ENCODE results near the gene KDM4E. TPM values are rescaled to one million over a fixed set of nuclear protein-coding genes. Genes with fewer than 3 reads are reported as not detected.

KDM4E gene
- total RNA-seq, 2 donors from 2014 or later = not detected

DNA sequence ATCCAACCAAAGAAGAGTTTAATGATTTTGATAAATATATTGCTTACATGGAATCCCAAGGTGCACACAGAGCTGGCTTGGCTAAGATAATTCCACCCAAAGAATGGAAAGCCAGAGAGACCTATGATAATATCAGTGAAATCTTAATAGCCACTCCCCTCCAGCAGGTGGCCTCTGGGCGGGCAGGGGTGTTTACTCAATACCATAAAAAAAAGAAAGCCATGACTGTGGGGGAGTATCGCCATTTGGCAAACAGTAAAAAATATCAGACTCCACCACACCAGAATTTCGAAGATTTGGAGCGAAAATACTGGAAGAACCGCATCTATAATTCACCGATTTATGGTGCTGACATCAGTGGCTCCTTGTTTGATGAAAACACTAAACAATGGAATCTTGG, 27.6 kb upstream of the KDM4E start:
- no peaks in the 10 kb centered on the region for H3K9me3 ChIP-seq
- no peaks in the 10 kb centered on the region for H3K36me3 ChIP-seq
- H3K27ac ChIP-seq = no peak overlapping the region
- no peak overlapping the region for H3K9ac ChIP-seq (ENCODE audit: low read depth in 2 of 2, low read length in 2 of 2)
- no peak for DNase-seq
- no peaks in the 10 kb centered on the region for H3K4me1 ChIP-seq
- no peak overlapping the region for H3K4me3 ChIP-seq
- intact Hi-C loops (cut with DNase I) = no loop called here
- TF ChIP-seq, protein P1, sequence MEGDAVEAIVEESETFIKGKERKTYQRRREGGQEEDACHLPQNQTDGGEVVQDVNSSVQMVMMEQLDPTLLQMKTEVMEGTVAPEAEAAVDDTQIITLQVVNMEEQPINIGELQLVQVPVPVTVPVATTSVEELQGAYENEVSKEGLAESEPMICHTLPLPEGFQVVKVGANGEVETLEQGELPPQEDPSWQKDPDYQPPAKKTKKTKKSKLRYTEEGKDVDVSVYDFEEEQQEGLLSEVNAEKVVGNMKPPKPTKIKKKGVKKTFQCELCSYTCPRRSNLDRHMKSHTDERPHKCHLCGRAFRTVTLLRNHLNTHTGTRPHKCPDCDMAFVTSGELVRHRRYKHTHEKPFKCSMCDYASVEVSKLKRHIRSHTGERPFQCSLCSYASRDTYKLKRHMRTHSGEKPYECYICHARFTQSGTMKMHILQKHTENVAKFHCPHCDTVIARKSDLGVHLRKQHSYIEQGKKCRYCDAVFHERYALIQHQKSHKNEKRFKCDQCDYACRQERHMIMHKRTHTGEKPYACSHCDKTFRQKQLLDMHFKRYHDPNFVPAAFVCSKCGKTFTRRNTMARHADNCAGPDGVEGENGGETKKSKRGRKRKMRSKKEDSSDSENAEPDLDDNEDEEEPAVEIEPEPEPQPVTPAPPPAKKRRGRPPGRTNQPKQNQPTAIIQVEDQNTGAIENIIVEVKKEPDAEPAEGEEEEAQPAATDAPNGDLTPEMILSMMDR (IDR thresholded peaks at IDR 0.05) = no peak
- H3K27me3 ChIP-seq = no peaks in the 10 kb centered on the region

DNA sequence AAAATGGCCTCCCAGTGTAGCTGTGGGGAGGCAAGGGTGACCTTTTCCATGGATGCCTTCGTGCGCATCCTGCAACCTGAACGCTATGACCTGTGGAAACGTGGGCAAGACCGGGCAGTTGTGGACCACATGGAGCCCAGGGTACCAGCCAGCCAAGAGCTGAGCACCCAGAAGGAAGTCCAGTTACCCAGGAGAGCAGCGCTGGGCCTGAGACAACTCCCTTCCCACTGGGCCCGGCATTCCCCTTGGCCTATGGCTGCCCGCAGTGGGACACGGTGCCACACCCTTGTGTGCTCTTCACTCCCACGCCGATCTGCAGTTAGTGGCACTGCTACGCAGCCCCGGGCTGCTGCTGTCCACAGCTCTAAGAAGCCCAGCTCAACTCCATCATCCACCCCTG, 26.8 kb upstream of the KDM4E start:
- DNase-seq = no peak
- no peaks in the 10 kb centered on the region for H3K27me3 ChIP-seq
- no peak overlapping the region for H3K9ac ChIP-seq (ENCODE audit: low read depth in 2 of 2, low read length in 2 of 2)
- TF ChIP-seq, protein P1 (IDR thresholded peaks at IDR 0.05) = no peak
- no peaks in the 10 kb centered on the region for H3K4me1 ChIP-seq
- intact Hi-C loops (cut with DNase I) = no loop called here
- no peak overlapping the region for H3K4me3 ChIP-seq
- H3K9me3 ChIP-seq = no peaks in the 10 kb centered on the region
- no peak overlapping the region for H3K27ac ChIP-seq
- no peaks in the 10 kb centered on the region for H3K36me3 ChIP-seq

DNA sequence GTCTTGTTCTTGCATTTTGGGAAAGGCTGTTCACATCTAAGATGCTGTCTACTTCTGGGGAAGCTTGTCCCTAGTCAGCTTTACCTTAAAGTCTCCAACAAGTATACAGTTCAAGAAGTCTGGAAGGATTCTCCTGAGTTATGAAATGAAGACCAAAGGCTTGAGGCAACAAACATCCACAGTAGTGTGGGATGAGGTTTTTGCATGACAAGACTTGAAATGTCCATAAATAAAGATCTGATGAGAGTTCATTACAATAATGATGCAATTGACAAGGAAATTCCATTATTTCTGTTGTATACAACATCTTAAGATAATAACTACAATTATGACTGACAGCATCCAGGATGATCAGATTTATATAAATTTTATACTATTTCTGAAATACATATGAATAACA, 21.3 kb upstream of the KDM4E start:
- Histone ChIP-seq H3K9ac (ENCODE audit: low read depth in 2 of 2, low read length in 2 of 2) (no peak overlapping the region), H3K4me1 (no peaks in the 10 kb centered on the region), H3K4me3 (no peak overlapping the region), H3K27ac (no peak overlapping the region), H3K27me3 (no peaks in the 10 kb centered on the region), H3K36me3 (no peaks in the 10 kb centered on the region), H3K9me3 (no peaks in the 10 kb centered on the region)
- TF ChIP-seq, protein P1 (IDR thresholded peaks at IDR 0.05) = no peak
- no peak for DNase-seq
- intact Hi-C loops (cut with DNase I) = no loop called here

DNA sequence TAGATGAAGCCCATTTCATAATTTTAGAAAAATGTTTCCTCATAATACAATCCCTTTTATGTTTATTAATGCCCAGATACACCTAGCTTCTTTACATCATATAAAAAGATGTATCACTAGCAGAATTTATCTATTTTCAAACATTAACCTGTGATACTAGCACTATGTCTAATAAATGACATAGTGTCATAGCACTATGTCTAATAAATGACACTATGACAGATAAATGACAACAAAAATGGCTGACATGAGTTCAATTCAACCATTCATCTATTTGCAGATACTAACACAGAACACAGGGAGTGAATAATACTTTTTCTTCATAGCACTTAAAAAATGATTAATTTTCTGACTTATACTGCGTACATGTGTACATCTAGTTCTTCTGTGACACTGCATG, 19.4 kb upstream of the KDM4E start:
- TF ChIP-seq, protein P1 (IDR thresholded peaks at IDR 0.05) = no peak
- Histone ChIP-seq H3K4me3 (no peak overlapping the region), H3K9me3 (no peaks in the 10 kb centered on the region), H3K27ac (no peak overlapping the region), H3K36me3 (no peaks in the 10 kb centered on the region), H3K27me3 (no peaks in the 10 kb centered on the region), H3K4me1 (no peaks in the 10 kb centered on the region), H3K9ac (ENCODE audit: low read depth in 2 of 2, low read length in 2 of 2) (no peak overlapping the region)
- no peak for DNase-seq
- intact Hi-C loops (cut with DNase I) = no loop called here

DNA sequence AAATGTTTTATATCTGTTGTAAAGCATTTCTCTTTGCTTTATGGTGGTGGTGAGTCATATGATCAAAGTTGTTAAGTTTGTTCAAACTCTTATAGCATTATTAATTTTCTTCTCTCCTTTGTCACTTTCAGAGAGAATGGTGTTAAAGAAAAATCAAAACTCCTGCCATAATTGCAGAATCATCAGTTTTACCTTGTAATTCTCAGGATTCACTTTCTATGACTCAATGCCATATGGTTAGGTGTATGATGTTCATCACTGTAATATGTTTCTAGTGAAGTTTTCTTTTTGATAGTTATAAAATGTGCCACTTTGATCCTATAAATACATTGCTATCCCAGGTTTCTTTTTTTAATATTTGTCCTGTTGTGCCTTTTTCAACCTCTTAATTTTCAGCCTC, 13.7 kb upstream of the KDM4E start:
- Histone ChIP-seq H3K9ac (ENCODE audit: low read depth in 2 of 2, low read length in 2 of 2) (no peak overlapping the region), H3K27ac (no peak overlapping the region), H3K36me3 (no peaks in the 10 kb centered on the region), H3K4me3 (no peak overlapping the region), H3K9me3 (no peaks in the 10 kb centered on the region), H3K4me1 (no peaks in the 10 kb centered on the region), H3K27me3 (no peaks in the 10 kb centered on the region)
- DNase-seq = no peak
- TF ChIP-seq, protein P1 (IDR thresholded peaks at IDR 0.05) = no peak
- intact Hi-C loops (cut with DNase I) = no loop called here

Measured in colonic mucosa (tissue), 4 donors.